ENCODE data around the gene SNTB2.

Gene SNTB2

GRCh38 chr16:69307091-69307490 is 120.1 kb downstream of the SNTB2 start:
- Histone ChIP-seq H3K4me1 (ENCODE audit: control insufficient read depth, insufficient read depth, low read length, poor library complexity, severe bottlenecking) (no peaks in the 10 kb centered on the region), H3K36me3 (ENCODE audit: control insufficient read depth, insufficient read depth, low read length) (peaks cover 4% of the 10 kb centered on the region), H3K9me3 (ENCODE audit: control insufficient read depth, low read length) (no peaks in the 10 kb centered on the region), H3K4me3 (ENCODE audit: extremely low read depth, insufficient read depth, low read length, poor library complexity, severe bottlenecking) (no peak overlapping the region), H3K27ac (ENCODE audit: low read depth, low read length, severe bottlenecking) (no peak overlapping the region)
- no CpG with 5 or more reads among the region's 1 CpG for WGBS, 2 experiments (ENCODE audit: insufficient coverage in 2 of 2)

DNA sequence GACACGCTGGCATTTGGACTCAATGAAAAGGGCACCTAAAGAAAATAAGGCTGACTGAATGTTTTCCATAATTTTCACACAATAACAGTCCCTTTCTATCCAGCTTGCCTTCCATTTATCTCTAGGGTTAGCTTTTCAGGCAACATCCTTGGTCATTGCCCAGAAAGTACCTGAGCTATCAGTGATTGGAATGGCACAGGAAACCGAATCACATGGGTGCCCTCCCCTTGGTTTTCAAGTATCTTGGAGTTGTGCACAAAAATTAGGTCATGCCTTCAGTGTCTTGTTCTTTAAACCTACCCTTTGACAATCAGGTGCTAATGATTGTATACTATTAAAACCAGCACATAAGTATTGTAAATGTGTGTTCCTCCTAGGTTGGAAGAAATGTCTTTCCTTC is 120.9 kb downstream of the SNTB2 start:
- whole genome bisulfite sequencing, 2 experiments (ENCODE audit: insufficient coverage in 2 of 2): 100% methylated on average over 1 to 2 of the region's 2 CpGs
- peaks cover 2% of the 10 kb centered on the region for H3K36me3 ChIP-seq (ENCODE audit: control insufficient read depth, insufficient read depth, low read length)
- no peak overlapping the region for H3K27ac ChIP-seq (ENCODE audit: low read depth, low read length, severe bottlenecking)
- H3K9me3 ChIP-seq (ENCODE audit: control insufficient read depth, low read length): no peaks in the 10 kb centered on the region
- H3K4me3 ChIP-seq (ENCODE audit: extremely low read depth, insufficient read depth, low read length, poor library complexity, severe bottlenecking): no peak overlapping the region
- H3K4me1 ChIP-seq (ENCODE audit: control insufficient read depth, insufficient read depth, low read length, poor library complexity, severe bottlenecking): no peaks in the 10 kb centered on the region

DNA sequence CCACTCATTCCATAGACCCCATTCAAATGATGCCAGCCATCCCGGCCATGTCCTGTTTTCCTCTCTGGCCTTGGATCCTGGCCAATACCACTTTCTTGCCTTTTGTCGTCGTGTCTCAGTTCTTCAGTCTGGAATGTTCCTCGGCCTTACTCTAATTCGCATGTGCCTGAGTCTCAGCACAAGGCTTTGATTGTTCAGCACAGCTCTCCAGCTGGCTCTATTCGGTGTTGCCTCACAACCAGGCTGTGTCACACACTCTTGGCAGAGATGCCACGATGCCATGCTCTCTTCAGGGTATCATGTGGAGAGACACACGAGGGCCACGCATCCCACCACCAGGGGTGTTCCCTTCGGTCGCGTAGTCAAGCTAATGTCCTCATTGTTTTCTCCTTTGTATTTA is 122.4 kb downstream of the SNTB2 start:
- WGBS, 2 experiments (ENCODE audit: insufficient coverage in 2 of 2): 87 to 91% methylated on average over 8 to 9 of the region's 12 CpGs

DNA sequence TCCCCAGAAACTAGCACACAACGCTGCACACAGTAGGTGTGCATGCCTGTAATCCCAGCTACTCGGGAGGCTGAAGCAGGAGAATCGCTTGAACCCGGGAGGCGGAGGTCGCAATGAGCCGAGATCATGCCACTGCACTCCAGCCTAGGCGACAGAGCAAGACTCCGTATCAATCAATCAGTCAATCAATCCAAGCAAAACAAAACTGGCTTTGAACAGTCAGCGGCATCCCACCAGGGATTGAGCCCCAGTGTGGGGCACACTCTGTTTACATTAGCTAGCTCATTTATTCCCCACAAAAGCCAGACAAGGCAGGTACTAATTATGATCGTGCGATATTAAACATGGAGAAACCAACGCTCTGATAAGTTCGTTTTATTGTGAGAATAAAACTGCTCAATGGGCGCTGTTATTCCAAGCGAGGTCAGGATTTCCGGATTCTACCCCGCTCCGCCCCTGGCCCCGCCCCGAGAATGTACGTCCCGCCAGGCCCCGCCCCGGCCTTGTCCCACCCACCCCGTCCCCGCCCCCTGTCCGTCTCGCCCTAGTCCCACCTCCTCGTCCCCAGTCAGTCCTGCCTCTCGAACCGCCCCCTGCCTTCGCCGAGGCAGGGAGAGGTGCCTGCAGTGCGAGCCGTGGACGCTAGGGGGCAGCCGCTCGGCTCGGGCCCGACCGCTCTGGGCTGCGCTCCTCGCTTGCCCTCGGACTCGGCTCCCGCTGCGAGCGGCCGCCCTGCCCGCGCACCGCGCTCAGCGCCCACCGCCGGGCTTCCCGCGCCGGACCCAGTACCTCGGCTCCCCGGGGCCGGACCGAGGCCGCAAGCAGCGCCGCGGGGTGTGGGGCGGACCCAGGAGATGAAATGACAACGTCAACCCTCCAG is 123.9 kb downstream of the SNTB2 start, which contains the start of gene VPS4A:
Gene VPS4A (plus strand): TSS at position 698 of the 880 bp plus-strand sequence. CDS start 162 bp downstream, at position 860.
- Histone ChIP-seq H3K9me3 (ENCODE audit: control insufficient read depth, low read length) (no peaks in the 10 kb centered on the region), H3K4me1 (ENCODE audit: control insufficient read depth, insufficient read depth, low read length, poor library complexity, severe bottlenecking) (no peaks in the 10 kb centered on the region), H3K4me3 (ENCODE audit: extremely low read depth, insufficient read depth, low read length, poor library complexity, severe bottlenecking) (peak within 1 kb of the TSS; percentile 78), H3K27ac (ENCODE audit: low read depth, low read length, severe bottlenecking) (peak within 1 kb of the TSS; percentile 55), H3K36me3 (ENCODE audit: control insufficient read depth, insufficient read depth, low read length) (peaks cover 23% of the 10 kb centered on the region)
- WGBS, 2 experiments (ENCODE audit: insufficient coverage in 2 of 2): 8 to 18% methylated on average over 39 to 52 of the region's 70 CpGs

More for the DNA sequence above, 122.4 kb downstream of the SNTB2 start:
- Histone ChIP-seq H3K9me3 (ENCODE audit: control insufficient read depth, low read length) (no peaks in the 10 kb centered on the region), H3K4me3 (ENCODE audit: extremely low read depth, insufficient read depth, low read length, poor library complexity, severe bottlenecking) (no peak overlapping the region), H3K36me3 (ENCODE audit: control insufficient read depth, insufficient read depth, low read length) (peaks cover 8% of the 10 kb centered on the region), H3K27ac (ENCODE audit: low read depth, low read length, severe bottlenecking) (no peak overlapping the region), H3K4me1 (ENCODE audit: control insufficient read depth, insufficient read depth, low read length, poor library complexity, severe bottlenecking) (no peaks in the 10 kb centered on the region)

DNA sequence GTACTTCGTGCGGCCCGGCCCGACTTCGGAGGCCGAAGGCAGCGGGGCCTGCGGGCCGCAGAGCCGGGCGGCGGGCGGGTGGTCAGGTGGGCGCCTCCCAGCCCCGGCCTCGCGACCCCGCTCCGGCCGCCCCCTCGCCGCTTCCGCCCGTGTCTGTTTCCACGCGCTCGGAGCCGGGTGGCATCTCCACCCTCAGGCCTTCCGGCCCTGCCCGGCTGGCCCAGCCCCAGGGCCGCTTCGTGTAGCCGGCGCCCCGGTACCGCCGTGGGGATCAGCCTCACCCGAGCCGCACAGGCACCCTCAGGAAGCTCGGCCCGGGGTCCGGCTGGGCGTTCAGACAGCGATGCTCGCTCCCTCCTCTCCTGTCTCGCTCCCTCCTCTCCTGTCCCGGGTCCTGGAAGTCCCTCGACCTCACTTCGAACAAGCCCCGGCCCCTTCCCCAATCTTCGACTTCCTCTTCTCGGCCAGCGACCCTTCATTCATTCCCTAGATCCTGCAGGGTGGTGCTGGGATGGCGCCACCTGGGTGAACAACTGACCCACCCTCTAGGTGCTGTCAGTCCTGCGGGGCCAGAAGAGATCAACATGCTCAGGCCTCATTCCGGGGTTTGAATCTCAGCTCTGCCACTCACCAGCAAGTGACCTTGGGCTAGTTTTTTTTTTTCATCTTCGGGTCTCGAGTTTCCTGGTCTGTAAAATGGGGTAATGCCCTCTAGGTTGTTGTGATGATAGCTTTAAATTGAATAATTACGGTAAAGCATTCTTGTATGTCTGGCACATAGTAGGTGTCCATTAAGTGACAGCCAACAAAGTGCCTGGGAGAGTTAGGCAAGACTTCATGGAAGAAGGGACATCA is 124.8 kb downstream of the SNTB2 start:
- peak overlapping the region; percentile 78 for H3K4me3 ChIP-seq (ENCODE audit: extremely low read depth, insufficient read depth, low read length, poor library complexity, severe bottlenecking)
- H3K36me3 ChIP-seq (ENCODE audit: control insufficient read depth, insufficient read depth, low read length): peaks cover 31% of the 10 kb centered on the region
- no peaks in the 10 kb centered on the region for H3K4me1 ChIP-seq (ENCODE audit: control insufficient read depth, insufficient read depth, low read length, poor library complexity, severe bottlenecking)
- no peaks in the 10 kb centered on the region for H3K9me3 ChIP-seq (ENCODE audit: control insufficient read depth, low read length)
- 3% methylated on average over 55 to 57 of the region's 59 CpGs for WGBS, 2 experiments (ENCODE audit: insufficient coverage in 2 of 2)
- H3K27ac ChIP-seq (ENCODE audit: low read depth, low read length, severe bottlenecking): peak overlapping the region; percentile 55

GRCh38 chr16:69313469-69313868 is 126.5 kb downstream of the SNTB2 start:
- 96 to 100% methylated on average over 2 to 5 of the region's 5 CpGs for WGBS, 2 experiments (ENCODE audit: insufficient coverage in 2 of 2)
- Histone ChIP-seq H3K36me3 (ENCODE audit: control insufficient read depth, insufficient read depth, low read length) (peaks cover 42% of the 10 kb centered on the region), H3K4me1 (ENCODE audit: control insufficient read depth, insufficient read depth, low read length, poor library complexity, severe bottlenecking) (no peaks in the 10 kb centered on the region), H3K9me3 (ENCODE audit: control insufficient read depth, low read length) (no peaks in the 10 kb centered on the region), H3K27ac (ENCODE audit: low read depth, low read length, severe bottlenecking) (no peak overlapping the region), H3K4me3 (ENCODE audit: extremely low read depth, insufficient read depth, low read length, poor library complexity, severe bottlenecking) (no peak overlapping the region)

DNA sequence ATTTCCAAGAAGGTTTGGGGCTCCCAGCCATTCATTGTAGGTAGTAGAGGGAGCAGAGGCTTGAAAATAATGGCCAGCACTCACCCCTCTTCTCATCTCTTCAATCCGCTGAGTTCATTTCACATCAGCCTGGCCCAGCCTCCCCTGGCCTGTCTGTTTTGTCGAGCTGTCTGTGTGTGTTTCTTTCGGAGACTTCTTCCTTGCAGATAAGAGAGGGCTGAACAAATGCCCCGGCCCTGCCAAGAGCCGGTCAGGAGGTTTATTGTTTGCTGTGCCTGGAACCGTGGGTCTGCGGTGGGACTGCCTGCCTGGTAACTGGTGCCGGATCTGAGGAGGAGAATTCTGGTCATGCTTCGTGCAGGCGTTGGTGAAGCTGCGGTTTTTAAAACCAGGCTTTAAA is 127.6 kb downstream of the SNTB2 start:
- no peaks in the 10 kb centered on the region for H3K9me3 ChIP-seq (ENCODE audit: control insufficient read depth, low read length)
- WGBS, 2 experiments (ENCODE audit: insufficient coverage in 2 of 2): 93% methylated on average over 10 to 11 of the region's 11 CpGs
- H3K36me3 ChIP-seq (ENCODE audit: control insufficient read depth, insufficient read depth, low read length): peaks cover 52% of the 10 kb centered on the region
- no peak overlapping the region for H3K27ac ChIP-seq (ENCODE audit: low read depth, low read length, severe bottlenecking)
- H3K4me1 ChIP-seq (ENCODE audit: control insufficient read depth, insufficient read depth, low read length, poor library complexity, severe bottlenecking): no peaks in the 10 kb centered on the region
- H3K4me3 ChIP-seq (ENCODE audit: extremely low read depth, insufficient read depth, low read length, poor library complexity, severe bottlenecking): no peak overlapping the region

DNA sequence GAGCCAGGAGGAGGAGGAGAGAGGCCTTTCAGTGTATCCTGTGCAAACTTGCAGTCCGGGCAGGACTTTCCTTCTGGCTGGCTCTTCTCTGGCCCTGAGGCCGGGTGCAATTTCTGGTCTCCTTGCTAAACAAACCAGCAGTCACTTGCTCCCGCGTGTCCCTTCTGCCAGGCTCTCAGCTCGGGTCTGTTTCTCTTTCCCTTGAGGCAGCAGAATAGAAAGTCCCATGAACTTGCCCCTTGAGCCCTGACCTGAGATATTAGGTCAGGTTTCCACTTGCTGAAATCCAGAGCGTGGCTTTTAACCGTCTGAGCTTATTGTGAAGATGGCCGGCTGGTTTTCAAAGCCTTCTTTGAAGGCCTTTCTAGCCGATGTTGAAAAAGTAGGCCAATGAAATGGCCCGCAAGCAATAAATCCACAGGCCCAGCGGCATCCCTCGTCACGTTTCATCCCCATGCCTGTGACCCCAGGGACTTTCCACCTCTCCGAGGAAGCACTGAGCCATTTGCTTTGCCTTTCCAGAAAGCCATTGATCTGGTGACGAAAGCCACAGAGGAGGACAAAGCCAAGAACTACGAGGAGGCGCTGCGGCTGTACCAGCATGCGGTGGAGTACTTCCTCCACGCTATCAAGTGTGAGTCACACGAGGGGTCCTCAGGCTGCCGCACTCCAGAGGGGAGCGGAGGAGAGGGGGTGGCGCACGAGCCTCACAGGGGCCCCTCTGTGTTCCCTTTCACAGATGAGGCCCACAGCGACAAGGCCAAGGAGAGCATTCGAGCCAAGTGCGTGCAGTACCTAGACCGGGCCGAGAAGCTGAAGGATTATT is 128.7 kb downstream of the SNTB2 start:
- H3K36me3 ChIP-seq (ENCODE audit: control insufficient read depth, insufficient read depth, low read length): peaks cover 64% of the 10 kb centered on the region
- WGBS, 2 experiments (ENCODE audit: insufficient coverage in 2 of 2): 96 to 97% methylated on average over 28 to 30 of the region's 30 CpGs

DNA sequence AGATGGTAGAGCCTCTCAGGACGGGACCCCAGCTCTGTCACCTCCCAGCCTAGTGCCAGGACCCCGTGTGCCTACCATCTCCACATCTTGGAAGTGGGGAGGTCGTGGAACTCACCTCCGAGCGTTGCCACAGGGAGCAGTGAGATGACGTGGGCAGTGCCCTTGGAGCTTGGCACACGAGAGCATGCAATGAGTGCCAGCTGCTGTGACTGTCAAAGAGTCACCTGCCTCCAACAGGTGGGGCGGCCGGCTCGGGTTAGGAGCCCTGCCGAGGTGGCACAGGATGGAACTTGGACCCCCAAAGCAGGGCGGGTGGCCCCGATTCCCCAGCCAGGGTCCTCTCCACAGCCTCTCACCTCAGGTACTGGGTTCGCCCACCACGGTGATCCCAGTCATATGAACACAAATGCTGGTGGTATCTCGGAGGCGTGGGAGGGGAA is 129.7 kb downstream of the SNTB2 start:
- Histone ChIP-seq H3K4me1 (ENCODE audit: control insufficient read depth, insufficient read depth, low read length, poor library complexity, severe bottlenecking) (no peaks in the 10 kb centered on the region), H3K36me3 (ENCODE audit: control insufficient read depth, insufficient read depth, low read length) (peaks cover 73% of the 10 kb centered on the region), H3K27ac (ENCODE audit: low read depth, low read length, severe bottlenecking) (no peak overlapping the region), H3K9me3 (ENCODE audit: control insufficient read depth, low read length) (no peaks in the 10 kb centered on the region), H3K4me3 (ENCODE audit: extremely low read depth, insufficient read depth, low read length, poor library complexity, severe bottlenecking) (no peak overlapping the region)
- 96 to 98% methylated on average over 15 to 17 of the region's 17 CpGs for WGBS, 2 experiments (ENCODE audit: insufficient coverage in 2 of 2)

More for the DNA sequence above, 128.7 kb downstream of the SNTB2 start:
- H3K4me1 ChIP-seq (ENCODE audit: control insufficient read depth, insufficient read depth, low read length, poor library complexity, severe bottlenecking): no peaks in the 10 kb centered on the region
- H3K9me3 ChIP-seq (ENCODE audit: control insufficient read depth, low read length): no peaks in the 10 kb centered on the region
- no peak overlapping the region for H3K4me3 ChIP-seq (ENCODE audit: extremely low read depth, insufficient read depth, low read length, poor library complexity, severe bottlenecking)
- no peak overlapping the region for H3K27ac ChIP-seq (ENCODE audit: low read depth, low read length, severe bottlenecking)
